ENCODE measurements around the gene MOGAT2.

- TF ChIP-seq CTCF (IDR thresholded peaks at IDR 0.05; ENCODE audit: insufficient read depth, low read length, poor library complexity, severe bottlenecking) (no peak), EZH2phosphoT487 (conservative IDR thresholded peaks at IDR 0.05; ENCODE audit: low read length) (no peak)
Observed at GRCh38 chr11:75719340-75720239, 2.0 kb downstream of the MOGAT2 start.

All from SU-DHL-6 (cell line).